ENCODE results near the gene LBHD2. TPM values are rescaled to one million over a fixed set of nuclear protein-coding genes. Genes with fewer than 3 reads are reported as not detected.
A peak's percentile ranks its signal among the peaks of the same experiment; 100 is the strongest.

LBHD2 gene
- total RNA-seq, 1 donor from 2014 or later, result not detected

DNA sequence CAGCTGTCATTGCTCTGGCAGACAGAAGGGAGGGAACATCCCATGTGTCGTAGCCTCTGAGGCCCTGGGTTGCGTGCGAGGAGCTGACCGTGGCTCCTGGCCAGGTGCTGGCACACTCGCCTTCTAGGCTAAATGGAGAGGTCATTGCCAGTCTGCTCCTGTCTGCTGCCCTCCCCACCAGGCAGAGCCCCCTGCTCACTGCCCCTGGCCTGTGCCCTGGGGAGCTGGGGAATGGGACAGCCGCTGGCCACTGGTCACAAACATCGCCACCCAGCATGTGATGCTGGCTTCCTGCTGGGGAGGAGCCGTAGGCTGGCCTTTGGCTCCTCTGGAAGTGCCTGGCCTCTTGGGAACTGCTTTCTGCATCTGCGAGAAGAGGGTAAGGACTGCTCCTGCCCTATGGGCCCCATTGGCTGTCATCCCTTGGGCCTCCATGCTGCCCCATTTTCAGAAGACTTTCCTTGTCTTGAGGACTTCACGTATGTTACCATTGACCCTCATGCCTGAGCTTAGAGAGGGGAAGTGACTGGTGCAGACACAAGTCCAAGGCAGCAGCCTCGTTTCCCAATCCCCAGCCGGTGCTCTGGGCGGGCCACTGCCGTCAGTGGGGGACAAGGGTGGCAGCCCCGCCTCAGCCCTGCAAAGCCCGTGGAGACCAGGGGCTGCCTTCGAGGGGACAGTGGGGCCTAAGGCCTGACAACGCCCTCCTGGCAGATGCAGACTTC, 37.3 kb downstream of the LBHD2 start:
- Histone ChIP-seq H3K27ac (peak overlapping the region; percentile 69 to 86), H3K36me3 (no peaks in the 10 kb centered on the region), H3K4me1 (peaks cover 0 to 30% of the 10 kb centered on the region in 2 donors), H3K4me3 (peak overlapping the region in 1 of 2 donors; percentile 74), H3K9me3 (no peaks in the 10 kb centered on the region), H3K27me3 (no peaks in the 10 kb centered on the region)
- intact Hi-C loops (cut with DNase I), result no loop called here
- peak in 1 of 2 donors; percentile 78 for DNase-seq (ENCODE audit: low spot score in 2 of 2)
- TF ChIP-seq, protein P1, sequence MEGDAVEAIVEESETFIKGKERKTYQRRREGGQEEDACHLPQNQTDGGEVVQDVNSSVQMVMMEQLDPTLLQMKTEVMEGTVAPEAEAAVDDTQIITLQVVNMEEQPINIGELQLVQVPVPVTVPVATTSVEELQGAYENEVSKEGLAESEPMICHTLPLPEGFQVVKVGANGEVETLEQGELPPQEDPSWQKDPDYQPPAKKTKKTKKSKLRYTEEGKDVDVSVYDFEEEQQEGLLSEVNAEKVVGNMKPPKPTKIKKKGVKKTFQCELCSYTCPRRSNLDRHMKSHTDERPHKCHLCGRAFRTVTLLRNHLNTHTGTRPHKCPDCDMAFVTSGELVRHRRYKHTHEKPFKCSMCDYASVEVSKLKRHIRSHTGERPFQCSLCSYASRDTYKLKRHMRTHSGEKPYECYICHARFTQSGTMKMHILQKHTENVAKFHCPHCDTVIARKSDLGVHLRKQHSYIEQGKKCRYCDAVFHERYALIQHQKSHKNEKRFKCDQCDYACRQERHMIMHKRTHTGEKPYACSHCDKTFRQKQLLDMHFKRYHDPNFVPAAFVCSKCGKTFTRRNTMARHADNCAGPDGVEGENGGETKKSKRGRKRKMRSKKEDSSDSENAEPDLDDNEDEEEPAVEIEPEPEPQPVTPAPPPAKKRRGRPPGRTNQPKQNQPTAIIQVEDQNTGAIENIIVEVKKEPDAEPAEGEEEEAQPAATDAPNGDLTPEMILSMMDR (IDR thresholded peaks at IDR 0.05), result no peak

DNA sequence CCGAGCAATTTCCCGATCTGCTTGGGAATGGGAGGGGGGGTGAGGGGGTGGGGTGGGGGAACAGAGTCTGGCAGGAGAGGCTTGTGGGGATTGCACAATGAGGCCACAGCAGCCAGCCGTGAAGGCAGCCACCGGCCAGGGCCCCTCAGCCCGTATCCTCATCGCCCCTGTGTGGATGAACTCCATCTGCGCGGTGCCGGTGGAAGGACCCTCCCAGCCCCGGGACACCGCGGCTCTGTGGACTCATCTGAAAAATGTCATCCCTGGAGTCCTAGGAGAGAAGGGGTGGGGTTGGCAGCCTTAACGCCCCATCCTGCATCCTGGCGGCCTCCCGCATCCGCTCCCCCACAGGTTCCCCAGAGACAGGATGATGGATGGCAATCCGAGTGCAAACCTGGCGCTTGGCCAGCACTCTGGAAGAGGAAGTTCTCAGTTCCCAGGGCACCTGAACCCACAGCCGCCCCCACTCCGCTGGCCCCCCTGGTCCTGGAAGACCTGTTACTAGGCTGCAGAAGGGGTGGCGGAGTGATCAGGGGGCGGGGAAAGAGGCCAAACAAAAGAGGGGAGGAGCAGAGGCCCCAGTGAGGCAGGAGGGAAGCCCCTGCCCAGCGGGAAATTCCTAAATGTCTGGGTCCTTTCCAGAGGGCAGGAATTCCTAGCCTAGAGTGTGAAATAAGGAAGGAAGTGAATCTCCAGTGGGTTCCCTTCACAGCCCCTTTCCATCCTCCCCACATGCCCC, 38.0 kb downstream of the LBHD2 start:
- Histone ChIP-seq H3K27ac (peak overlapping the region; percentile 69 to 86), H3K27me3 (no peaks in the 10 kb centered on the region), H3K36me3 (no peaks in the 10 kb centered on the region), H3K4me3 (peak overlapping the region; percentile 74 to 84), H3K4me1 (peaks cover 0 to 32% of the 10 kb centered on the region in 2 donors), H3K9me3 (no peaks in the 10 kb centered on the region)
- DNase-seq (ENCODE audit: low spot score in 2 of 2), result peak; percentile 68 to 87
- TF ChIP-seq, protein P1 (IDR thresholded peaks at IDR 0.05), result no peak
- intact Hi-C loops (cut with DNase I), result no loop called here

DNA sequence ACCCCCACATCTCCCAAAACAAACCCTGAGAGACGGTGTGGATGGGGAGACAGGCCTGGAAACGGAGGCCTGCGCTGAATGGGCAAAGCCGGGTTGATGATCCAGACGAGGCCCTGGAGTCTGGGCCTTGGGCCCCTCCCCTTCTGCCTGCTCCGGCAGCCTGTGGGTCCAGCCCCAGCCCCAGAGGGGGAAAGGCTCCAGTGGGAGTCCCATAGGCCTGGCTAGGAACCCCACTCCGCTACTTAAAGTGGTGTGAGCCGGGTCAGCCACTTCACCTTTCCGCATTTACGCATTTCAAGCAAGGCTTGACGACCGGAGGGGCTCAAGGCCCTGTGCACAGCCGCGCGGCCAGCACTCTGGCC, 38.6 kb downstream of the LBHD2 start:
- Histone ChIP-seq H3K9me3 (no peaks in the 10 kb centered on the region), H3K4me3 (peak overlapping the region; percentile 74 to 84), H3K27ac (peak overlapping the region; percentile 69 to 86), H3K27me3 (no peaks in the 10 kb centered on the region), H3K36me3 (no peaks in the 10 kb centered on the region), H3K4me1 (peaks cover 0 to 32% of the 10 kb centered on the region in 2 donors)
- intact Hi-C loops (cut with DNase I), result no loop called here
- no peak for DNase-seq (ENCODE audit: low spot score in 2 of 2)
- TF ChIP-seq, protein P1 (IDR thresholded peaks at IDR 0.05), result peak in 1 of 3 experiments; percentile 15

DNA sequence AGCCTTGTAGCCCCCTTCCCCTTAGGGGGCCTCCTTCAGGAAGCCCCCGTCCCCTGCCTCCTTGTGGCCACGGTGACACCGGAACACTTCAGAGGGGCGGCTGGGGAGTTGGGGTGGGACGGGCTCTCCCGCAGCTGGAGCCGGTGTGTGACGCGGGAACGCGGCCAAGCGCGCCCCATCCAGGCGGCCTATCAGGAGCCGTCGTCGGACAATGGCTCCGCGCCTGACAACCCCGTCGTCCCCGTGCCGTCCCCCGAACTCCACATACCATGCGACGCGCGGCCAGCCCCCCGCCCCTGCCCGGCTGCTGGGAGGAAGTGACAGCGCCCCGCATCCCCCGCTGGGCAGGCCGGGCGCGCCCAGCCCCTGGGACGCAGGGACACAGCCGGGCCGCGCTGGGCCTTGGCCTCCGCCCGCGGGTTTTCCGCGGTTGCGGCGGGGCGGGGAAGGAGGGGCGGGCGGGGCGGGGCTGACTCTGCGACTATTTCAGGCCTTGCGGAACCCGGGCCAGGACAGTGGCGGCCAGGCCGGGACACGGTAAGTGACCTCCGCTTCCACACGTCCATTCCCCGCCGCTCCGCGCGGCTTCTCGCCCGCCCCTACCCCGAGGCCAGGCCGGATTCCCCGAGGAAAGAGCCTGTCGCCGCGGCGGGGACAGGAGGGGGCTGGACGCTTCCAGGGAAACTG, 39.1 kb downstream of the LBHD2 start, which contains the start of gene TNFAIP2:
TNFAIP2 (plus strand) TSS at position 515 of the 687 bp plus-strand sequence. CDS start 2,997 bp downstream, outside the sequence.
- peaks cover 0 to 31% of the 10 kb centered on the region in 2 donors for H3K4me1 ChIP-seq
- H3K27ac ChIP-seq, result peak within 1 kb of the TSS; percentile 69 to 86
- TF ChIP-seq, protein P1 (IDR thresholded peaks at IDR 0.05), result no peak
- DNase-seq (ENCODE audit: low spot score in 2 of 2), result peak in 1 of 2 donors; percentile 78
- no peaks in the 10 kb centered on the region for H3K27me3 ChIP-seq
- H3K4me3 ChIP-seq, result peak within 1 kb of the TSS; percentile 74 to 84
- no peaks in the 10 kb centered on the region for H3K36me3 ChIP-seq
- no peaks in the 10 kb centered on the region for H3K9me3 ChIP-seq
- intact Hi-C loops (cut with DNase I), result no loop called here

DNA sequence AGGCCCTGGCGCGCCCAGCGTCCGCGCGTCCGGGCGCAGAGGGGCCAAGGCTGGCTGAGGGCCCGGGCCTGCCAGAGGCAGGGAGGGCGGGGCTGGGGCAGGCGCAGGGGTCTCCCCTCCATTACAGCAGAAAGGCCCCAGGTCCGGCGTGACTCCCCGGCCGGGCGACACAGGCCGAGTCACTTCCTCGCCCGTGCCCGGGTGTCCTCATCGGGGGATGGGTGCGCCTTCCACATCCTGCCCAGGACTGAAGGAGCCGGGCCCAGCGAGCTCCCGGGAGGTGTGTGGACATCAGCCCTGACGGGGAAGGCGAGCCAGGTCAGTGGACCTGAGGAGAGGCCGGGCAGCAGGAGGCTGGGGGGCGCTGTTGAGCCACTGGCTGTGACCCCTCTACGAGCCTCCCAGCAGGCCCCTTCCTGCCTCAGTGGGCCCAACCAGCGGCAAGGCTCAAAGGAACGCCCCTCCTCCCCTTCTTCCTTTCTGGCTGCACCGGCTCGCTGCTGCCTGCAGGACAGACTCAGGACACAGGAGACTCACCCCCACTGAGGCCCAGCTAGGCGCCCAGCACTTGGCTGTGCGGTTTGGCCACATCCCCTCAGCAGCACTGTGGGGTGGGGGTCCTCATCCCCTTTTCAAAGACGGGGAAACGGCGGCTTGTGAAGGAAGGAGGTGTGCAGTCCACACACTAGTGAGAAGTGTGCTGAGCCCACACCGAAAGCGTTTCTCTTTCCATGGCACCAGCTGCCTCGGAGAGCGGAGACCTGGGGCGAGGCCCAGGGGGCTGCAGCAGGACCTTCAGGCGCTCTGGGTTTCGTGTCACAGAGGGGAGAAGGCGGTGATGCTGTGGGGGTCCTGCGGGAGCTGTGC, 39.9 kb downstream of the LBHD2 start:
- no peak for DNase-seq (ENCODE audit: low spot score in 2 of 2)
- TF ChIP-seq, protein P1 (IDR thresholded peaks at IDR 0.05), result peak in 2 of 3 experiments; percentile 31 to 48
- peak overlapping the region; percentile 69 to 86 for H3K27ac ChIP-seq
- no peaks in the 10 kb centered on the region for H3K27me3 ChIP-seq
- intact Hi-C loops (cut with DNase I), result no loop called here
- peak overlapping the region; percentile 74 to 84 for H3K4me3 ChIP-seq
- H3K4me1 ChIP-seq, result peaks cover 0 to 27% of the 10 kb centered on the region in 2 donors
- H3K36me3 ChIP-seq, result no peaks in the 10 kb centered on the region
- no peaks in the 10 kb centered on the region for H3K9me3 ChIP-seq
